T1000 (cell line): Measurements from ENCODE around the gene DERL2.

Experiments
- DNase-seq: peaks from one replicate; lab custom pipeline; 2025; ENCODE audit warnings: mixed read lengths; lab: John Stamatoyannopoulos, UW

The DERL2 gene

GRCh38 chr17:5485270-5486205 is at the start of gene DERL2:
TSS of gene DERL2 (minus strand) at chr17:5486178. CDS start at chr17:5486161, 17 bp downstream.
- DNase-seq: peak; percentile 59

GRCh38 chr17:5535436-5535835 is 49.5 kb upstream of the DERL2 start:
- DNase-seq: no peak

GRCh38 chr17:5533486-5534315 is 47.7 kb upstream of the DERL2 start:
- DNase-seq: no peak

DNA sequence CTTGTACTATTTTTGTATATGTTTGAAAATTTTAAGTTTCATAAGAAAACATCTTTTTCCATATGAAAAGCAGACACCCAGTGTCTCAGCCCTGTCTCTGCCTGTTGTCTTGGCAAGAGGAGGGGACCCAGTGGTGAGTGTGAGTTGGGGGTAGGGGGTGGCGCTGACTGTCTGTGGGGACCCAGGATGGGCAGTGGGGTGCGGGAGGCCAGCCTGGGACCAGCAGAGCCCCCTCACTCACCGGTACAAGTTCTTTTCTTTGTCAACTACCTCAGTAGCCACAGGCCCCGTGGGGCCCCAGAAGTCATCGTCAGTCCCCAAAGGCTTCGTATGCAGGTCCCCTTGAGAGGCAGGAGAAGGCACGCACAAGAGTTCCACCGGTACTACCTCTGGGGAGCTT is 46.6 kb upstream of the DERL2 start:
- DNase-seq: no peak

DNA sequence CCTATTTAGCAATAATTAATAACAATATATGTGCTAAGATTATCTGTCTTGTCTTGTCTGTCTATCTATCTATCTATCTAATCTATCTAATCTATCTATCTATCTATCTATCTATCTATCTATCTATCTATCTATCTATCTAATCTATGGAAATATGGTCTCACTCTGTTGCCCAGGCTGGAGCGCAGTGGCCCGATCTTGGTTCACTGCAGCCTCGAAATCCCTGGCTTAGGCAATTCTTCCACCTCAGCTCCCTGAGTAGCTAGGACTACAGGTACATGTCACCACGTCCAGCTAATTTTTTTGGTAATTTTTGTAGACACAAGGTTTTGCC is 45.1 kb upstream of the DERL2 start:
- DNase-seq: no peak

- DNase-seq: no peak
These were observed 44.5 kb upstream of the DERL2 start for GRCh38 chr17:5530265-5531084.

DNA sequence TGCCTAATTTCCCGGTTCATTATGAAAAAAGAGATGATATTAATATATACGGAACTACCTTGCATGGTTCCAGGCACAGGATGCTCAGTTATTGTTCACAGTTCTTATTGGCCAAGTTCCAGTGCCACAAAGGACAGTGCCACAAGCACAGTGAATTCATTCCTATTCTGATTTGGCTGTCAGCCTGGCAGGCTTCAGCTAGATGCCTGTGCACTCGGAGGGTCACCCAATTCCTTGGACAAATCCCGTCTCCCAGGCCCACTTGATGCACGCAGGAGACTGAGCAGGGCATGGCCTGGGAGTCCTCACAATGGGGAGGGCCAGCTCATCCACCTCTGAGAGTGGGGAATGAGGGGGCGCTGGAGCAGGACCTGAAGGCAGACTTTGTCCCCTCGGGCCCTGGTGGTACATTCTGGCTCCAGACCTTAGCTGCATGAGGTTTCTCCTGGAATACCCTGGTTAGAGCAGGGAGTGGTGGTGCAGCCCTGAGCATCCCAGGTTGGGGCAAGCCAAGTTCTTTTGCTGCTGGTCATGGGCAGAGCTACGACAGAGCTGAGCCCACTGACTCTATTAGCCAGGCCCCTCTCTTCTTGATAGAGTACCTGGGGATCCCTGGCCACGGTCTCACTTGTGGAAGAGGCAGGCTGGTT is 41.7 kb upstream of the DERL2 start:
- DNase-seq: no peak

DNA sequence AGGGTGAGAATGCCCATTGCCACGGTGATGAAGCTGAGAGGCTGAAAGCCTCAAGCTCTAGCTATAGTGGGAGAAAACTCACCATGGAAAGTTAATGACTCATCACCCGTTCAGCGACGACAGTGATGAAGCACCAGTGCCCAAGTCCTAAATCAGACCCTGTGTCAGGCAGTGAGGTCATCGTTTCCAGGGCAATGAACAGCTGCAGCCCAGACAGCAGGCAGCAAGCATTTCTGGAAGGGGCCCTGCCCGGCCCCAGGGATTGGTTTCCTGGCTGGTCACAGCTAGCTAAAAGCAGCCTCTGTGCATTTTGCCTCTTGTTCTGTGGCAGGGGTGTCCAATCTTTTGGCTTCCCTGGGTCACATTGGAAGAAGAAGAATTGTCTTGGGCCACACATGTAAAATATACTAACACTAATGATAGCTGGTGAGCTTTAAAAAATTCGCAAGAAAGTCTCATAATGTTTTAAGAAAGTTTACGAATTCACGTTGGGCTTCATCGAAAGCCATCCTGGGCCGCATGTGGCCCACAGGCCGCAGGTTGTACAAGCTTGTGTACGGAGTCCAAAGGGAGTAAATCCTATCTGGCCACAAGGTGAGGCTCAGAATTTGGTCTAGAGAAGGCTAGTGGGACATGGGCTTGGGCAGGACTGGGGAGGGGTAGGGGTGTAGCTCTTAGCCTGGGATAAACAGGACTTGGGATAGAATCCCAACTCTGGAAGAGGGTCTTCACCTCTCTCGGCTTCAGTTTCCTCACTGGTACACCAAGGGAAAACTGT is 41.0 kb upstream of the DERL2 start:
- peak; percentile 78 for DNase-seq

GRCh38 chr17:5523249-5523648 is 37.3 kb upstream of the DERL2 start:
- no peak for DNase-seq

- no peak for DNase-seq
These were observed 36.5 kb upstream of the DERL2 start for GRCh38 chr17:5522476-5522875.

DNA sequence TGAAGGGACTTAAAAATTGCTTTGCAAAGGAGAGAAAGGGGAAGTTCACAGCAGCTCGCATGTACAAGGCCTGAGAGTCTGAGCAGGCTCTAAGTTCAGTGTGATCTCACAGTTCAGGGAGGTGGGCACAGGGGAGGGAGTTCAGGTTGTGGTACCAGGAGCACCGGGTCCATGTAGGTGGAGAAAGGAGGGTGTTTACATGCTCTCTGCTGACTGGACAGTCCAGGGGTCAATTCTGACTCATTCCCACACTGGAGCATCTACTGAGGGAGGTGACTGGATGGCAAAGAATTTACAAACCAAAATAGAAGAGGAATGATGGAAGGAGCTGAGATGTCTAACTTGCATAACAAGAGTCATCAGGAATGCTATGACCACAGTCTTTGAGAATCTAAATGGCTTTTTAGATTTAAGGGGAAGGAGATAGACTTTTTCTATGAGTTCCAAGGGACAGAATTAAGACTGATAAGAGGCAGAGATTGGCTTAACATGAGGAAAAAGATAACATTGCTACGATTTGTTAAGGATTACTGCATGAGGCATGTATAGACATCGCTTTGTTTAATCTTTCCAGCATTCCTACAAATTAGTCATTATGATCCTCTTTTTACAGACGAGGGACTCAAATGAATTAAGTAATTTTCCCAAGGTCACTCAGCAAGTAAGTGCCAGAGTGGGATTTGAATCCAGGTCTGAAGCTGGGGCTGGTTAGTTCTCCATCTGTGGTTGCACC is 30.2 kb upstream of the DERL2 start:
- DNase-seq: peak; percentile 82

DNA sequence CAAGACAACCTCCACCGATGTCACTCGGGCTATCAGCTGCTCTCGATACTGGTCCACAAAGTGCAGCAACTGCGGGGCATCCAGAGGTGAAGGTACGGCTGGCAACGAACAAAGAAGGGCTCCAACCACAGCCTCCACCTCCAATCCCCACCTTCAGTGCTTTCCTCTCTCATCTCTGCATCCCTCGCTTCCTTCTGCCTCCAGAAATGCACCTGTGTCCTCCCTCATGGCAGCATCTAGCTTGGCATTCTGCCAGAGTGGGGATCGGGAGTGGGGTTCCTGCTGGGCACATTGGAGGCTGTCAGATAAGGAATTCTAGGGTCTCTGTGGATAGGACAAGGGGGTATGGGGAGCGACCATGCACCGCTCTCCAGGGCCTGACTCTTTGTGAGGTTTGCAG is 29.0 kb upstream of the DERL2 start:
- no peak for DNase-seq

DNA sequence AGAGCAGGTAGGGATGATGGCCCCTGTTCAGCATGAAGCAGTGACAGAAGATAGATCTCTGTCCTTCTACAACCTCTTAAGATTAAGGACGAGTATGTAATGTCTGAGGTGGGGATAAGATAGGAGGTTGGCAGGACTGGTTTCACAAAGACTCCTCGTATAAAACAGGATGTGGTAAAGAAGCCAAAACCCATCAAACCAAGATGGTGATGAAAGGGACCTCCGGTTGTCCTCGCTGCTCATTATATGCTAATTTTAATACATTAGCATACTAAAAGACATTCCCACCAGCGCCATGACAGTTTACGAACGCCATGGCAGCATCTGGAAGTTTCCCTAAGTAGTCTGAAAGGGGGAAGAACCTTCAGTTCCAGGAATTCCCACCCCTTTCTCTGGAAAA is 27.6 kb upstream of the DERL2 start:
- DNase-seq: no peak

DNA sequence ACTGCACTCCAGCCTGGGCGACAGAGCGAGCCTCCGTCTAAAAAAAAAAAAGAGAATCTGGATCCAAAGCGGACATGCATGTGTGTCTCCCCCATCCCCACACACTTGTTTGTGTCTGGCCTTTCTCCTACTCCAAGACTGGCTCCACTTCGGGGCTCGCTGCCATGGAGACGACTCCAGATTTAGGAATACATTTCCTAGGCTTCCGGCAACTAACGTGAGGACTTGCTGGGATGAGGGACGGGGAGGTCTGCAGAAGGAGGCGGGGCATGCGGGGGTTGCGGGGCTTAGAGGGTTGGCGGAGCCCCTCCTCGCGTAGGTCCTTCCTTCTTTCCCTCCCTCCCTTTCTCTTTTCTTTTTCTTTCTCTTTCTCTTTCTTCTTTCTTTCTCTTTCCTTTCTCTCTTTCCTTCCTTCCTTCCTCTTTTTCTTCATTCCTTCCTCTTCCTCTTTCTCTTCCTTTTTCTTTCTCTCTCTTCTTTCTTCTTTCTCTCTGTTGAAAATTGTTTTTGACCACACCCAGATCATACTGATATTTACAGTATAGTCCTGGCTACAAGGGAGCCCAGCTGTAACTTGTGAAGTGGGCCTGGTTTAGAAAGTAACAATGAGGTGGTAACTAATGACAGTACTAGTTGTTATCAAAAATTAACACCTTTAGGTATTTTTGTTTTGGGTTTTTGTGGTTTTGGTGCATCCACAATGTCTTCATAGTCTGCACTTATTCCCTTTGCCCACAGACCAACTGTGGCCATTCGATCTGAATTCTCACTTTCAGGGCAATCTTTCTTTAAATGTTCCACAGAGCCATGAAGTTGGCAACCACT is 25.6 kb upstream of the DERL2 start:
- DNase-seq: no peak

GRCh38 chr17:5510771-5511170 is 24.8 kb upstream of the DERL2 start:
- no peak for DNase-seq

DNA sequence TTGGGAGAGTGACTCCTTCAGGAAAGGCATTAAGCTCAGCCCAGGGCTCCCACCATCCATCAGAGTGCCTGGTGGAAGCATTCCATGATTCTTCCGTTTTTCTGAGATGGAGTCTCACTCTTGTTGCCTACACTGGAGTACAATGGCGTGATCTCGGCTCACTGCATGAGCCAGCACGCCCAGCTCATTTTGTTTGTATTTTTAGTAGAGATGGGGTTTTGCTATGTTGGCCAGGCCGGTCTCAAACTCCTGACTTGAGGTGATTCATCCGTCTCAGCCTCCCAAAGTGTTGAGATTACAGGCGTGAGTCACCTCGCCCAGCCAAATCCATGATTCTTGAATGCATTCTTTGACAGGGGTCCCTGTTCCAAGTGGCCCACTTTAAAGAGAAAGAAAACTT is 23.5 kb upstream of the DERL2 start:
- peak; percentile 48 for DNase-seq

DNA sequence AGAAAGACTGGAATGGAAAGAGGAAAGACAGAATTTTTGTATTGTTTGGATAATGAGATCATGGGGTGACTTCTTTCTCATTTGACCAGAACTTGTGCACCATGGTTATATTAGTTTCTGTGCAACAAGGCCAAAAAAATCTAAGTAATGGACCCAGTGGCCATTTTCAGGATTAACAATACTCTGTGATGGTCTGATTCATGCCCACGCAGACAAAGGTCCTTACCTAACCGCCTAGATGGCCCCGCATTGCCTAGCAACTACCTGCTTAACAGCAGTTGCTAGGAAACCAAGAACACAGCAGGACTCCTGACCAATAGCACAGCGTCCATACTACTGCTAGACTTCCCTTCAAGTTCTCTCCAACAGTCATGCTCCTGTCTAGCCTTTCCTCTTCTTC is 22.8 kb upstream of the DERL2 start:
- DNase-seq: peak; percentile 37

DNA sequence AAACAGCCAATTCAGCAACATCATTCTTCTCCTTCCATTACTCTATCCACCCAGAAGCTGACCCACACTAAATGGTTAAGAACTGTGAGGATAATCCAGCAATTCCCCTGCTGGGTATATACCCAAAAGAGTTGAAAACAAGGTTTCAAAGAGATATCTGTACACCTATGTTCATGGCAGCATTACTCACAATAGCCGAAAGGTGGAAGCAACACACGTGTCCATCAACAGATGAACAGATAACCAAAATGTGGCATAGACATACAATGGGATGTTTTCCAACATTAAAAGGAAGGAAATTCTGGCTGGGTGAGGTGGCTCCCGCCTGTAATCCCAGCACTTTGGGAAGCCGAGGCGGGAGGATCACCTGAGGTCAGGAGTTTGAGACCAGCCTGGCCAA is 20.3 kb upstream of the DERL2 start:
- DNase-seq: no peak

DNA sequence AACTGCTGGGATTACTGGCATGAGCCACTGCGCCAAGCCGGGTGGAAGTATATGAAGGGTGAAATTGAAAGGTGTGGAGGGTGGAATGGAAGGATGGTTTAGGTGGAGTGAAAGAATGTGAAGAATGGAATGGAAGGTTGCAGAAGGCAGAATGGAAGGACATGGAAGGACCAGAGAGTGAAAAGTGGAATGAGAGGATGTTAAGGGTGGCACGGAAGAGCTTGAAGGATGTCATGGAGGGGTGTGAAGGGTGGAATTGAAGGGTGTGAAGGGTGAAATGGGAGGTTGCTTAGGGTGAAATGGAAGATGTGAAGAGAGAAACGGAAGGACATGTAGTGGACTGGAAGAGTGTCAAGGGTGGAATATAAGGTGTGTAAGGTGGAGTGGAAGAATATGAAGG is 16.6 kb upstream of the DERL2 start:
- no peak for DNase-seq
